HepG2 (cell line): ENCODE measurements around the gene VPS25. TPM values are rescaled to one million over a fixed set of nuclear protein-coding genes. Genes with fewer than 3 reads are reported as not detected.

Experiments used
- BHLHE40 ChIP-seq: IDR thresholded peaks from 2 replicates; pipeline ENCODE4 v1.6.1; 2011; ENCODE audit warnings: low read length, improper control_type of control experiment
- FOXA1 ChIP-seq, 2 experiments: fragments of 450-650 bp in 1 of 2; sonication (generic) in 1 of 2; formaldehyde crosslinking in 1 of 2; IDR thresholded peaks; 2 replicates each; pipeline versions ENCODE4 v1.4.0 to v1.6.1; 2016 to 2020; ENCODE audit warnings: missing genetic modification reagents in 1 of 2
- GATAD1 ChIP-seq: IDR thresholded peaks from 2 replicates; pipeline ENCODE4 v1.6.1; 2016; ENCODE audit warnings: missing genetic modification reagents, missing compliant biosample characterization
- HOXA5 ChIP-seq: sonication (generic); formaldehyde crosslinking; IDR thresholded peaks from 2 replicates; pipeline ENCODE4 v1.4.0; 2020; ENCODE audit warnings: missing genetic modification reagents
- MTA3 ChIP-seq: sonication (generic); formaldehyde crosslinking; IDR thresholded peaks from 2 replicates; pipeline ENCODE4 v1.4.0; 2020; ENCODE audit warnings: missing genetic modification reagents
- NCOA2 ChIP-seq: sonication (generic); formaldehyde crosslinking; IDR thresholded peaks from 2 replicates; pipeline ENCODE4 v1.8.0; 2022; ENCODE audit warnings: inconsistent platforms
- PCBP1 ChIP-seq: fragments of 200-400 bp; formaldehyde crosslinking; IDR thresholded peaks from 2 replicates; pipeline ENCODE4 v1.6.1; 2017; ENCODE audit warnings: mild to moderate bottlenecking, low read depth, low read length, borderline replicate concordance
- RELA ChIP-seq: sonication (generic); formaldehyde crosslinking; IDR thresholded peaks from 2 replicates; pipeline ENCODE4 v1.4.0; 2020; ENCODE audit warnings: missing genetic modification reagents
- SMARCC2 ChIP-seq: fragments of 450-650 bp; IDR thresholded peaks from 2 replicates; pipeline ENCODE4 v1.6.1; 2017; ENCODE audit warnings: antibody characterized with exemption, mild to moderate bottlenecking
- WIZ ChIP-seq: sonication (generic); formaldehyde crosslinking; IDR thresholded peaks from 2 replicates; pipeline ENCODE4 v1.5.1; 2020; ENCODE audit warnings: mild to moderate bottlenecking, missing genetic modification reagents
- ZBTB21 ChIP-seq: sonication (generic); formaldehyde crosslinking; IDR thresholded peaks from 2 replicates; pipeline ENCODE4 v1.4.0; 2020; ENCODE audit warnings: missing genetic modification reagents
- ZNF678 ChIP-seq: sonication (generic); formaldehyde crosslinking; IDR thresholded peaks from 2 replicates; pipeline ENCODE4 v1.4.0; 2020; ENCODE audit warnings: mild to moderate bottlenecking, missing genetic modification reagents
- ZNF746 ChIP-seq: sonication (generic); formaldehyde crosslinking; IDR thresholded peaks from 2 replicates; pipeline ENCODE4 v1.8.0; 2022; ENCODE audit warnings: mild to moderate bottlenecking, missing genetic modification reagents
- ZNF883 ChIP-seq: sonication (generic); formaldehyde crosslinking; IDR thresholded peaks from 2 replicates; pipeline ENCODE4 v1.5.1; 2020; ENCODE audit warnings: mild to moderate bottlenecking, missing genetic modification reagents; ENCODE audit errors: not compliant biosample characterization
- polyA plus RNA-seq, 8 experiments: library from polyadenylated mRNA; depleted of rRNA in 3 of 8; stranded (reverse) in 7 of 8; unstranded in 1 of 8; fragments of >200 nt; fragmentation: Illumina TruSeq in 4 of 8; extraction: Trizol in 4 of 8; gene quantifications; 2 replicates each; pipeline versions ENCODE4 v1.2.1 to v1.2.3, GENCODE V29; 2011 to 2016; ENCODE audit warnings: low read depth in 4 of 8, missing spikeins in 1 of 8, mixed read lengths in 1 of 8; ENCODE audit not compliant: insufficient read depth in 1 of 8
- total RNA-seq, 5 experiments: library from RNA; depleted of rRNA; stranded (reverse); fragments of >200 nt; fragmentation: Illumina TruSeq; extraction: Trizol; gene quantifications; 2 replicates each; pipeline ENCODE4 v1.2.3, GENCODE V29; 2016; ENCODE audit warnings: low read depth in 1 of 5
- TF ChIP-seq, protein P1 (sequence below): sonication (generic); formaldehyde crosslinking; IDR thresholded peaks from 2 replicates; pipeline ENCODE4 v1.8.1; 2023; ENCODE audit warnings: mild to moderate bottlenecking, inconsistent platforms, moderate library complexity, missing genetic modification reagents, borderline replicate concordance
- TF ChIP-seq, protein P2 (sequence below): IDR thresholded peaks from 2 replicates; pipeline ENCODE4 v1.6.1; 2012; ENCODE audit warnings: low read length, improper control_type of control experiment
- TF ChIP-seq, protein P3 (sequence below): sonication (generic); formaldehyde crosslinking; IDR thresholded peaks from 2 replicates; pipeline ENCODE4 v1.4.0; 2020; ENCODE audit warnings: missing genetic modification reagents
- TF ChIP-seq, protein P4 (sequence below): sonication (generic); formaldehyde crosslinking; IDR thresholded peaks from 2 replicates; pipeline ENCODE4 v1.5.0; 2020; ENCODE audit warnings: missing genetic modification reagents

Gene VPS25
- total and polyA plus RNA-seq, 2 of the 13 experiments (the other 11 are each of a cell fraction or from before 2014, with no cell fraction given), result 161 to 249 TPM

DNA sequence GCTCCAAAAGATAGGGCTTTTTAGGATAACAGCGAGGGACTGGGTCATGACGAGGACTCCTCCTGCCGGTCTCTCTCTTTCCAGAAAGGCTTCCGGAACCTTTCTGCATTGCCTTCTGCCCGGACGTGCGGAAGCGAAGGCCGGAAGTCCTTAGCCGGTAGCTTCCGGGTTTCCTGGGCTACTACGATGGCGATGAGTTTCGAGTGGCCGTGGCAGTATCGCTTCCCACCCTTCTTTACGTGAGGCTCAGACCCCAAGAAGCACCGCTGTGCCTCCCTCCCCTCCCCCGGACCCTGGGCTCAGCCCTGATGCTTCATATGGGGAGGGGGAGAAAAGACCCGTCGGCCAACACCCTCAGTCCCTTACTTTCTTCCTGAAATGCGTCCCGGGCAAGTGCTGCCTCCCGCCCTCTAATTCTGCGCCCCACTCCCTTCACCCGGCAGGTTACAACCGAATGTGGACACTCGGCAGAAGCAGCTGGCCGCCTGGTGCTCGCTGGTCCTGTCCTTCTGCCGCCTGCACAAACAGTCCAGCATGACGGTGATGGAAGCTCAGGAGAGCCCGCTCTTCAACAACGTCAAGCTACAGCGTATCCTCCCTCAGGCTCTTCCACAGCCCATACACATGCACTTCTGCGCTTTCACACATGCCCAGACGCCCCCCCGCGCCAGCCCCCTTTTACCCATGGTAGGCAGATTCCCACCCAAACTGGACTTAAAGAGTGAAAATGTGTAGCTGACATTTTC lies at the start of gene VPS25 (continued):
- TF ChIP-seq, protein P1, sequence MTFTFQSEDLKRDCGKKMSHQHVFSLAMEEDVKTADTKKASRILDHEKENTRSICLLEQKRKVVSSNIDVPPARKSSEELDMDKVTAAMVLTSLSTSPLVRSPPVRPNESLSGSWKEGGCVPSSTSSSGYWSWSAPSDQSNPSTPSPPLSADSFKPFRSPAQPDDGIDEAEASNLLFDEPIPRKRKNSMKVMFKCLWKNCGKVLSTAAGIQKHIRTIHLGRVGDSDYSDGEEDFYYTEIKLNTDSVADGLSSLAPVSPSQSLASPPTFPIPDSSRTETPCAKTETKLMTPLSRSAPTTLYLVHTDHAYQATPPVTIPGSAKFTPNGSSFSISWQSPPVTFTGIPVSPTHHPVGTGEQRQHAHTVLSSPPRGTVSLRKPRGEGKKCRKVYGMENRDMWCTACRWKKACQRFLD (CRISPR knock-in tag), result peak; percentile 87; the same call in 1 of the 2 replicates
- TF ChIP-seq MTA3 (CRISPR knock-in tag), result no peak
- TF ChIP-seq BHLHE40, result peak; percentile 22; the same call in 1 of the 2 replicates
- 0 out of 2 replicates have a peak, but pooled peaks have one; percentile 80 for TF ChIP-seq RELA (CRISPR knock-in tag)
- TF ChIP-seq, protein P2, sequence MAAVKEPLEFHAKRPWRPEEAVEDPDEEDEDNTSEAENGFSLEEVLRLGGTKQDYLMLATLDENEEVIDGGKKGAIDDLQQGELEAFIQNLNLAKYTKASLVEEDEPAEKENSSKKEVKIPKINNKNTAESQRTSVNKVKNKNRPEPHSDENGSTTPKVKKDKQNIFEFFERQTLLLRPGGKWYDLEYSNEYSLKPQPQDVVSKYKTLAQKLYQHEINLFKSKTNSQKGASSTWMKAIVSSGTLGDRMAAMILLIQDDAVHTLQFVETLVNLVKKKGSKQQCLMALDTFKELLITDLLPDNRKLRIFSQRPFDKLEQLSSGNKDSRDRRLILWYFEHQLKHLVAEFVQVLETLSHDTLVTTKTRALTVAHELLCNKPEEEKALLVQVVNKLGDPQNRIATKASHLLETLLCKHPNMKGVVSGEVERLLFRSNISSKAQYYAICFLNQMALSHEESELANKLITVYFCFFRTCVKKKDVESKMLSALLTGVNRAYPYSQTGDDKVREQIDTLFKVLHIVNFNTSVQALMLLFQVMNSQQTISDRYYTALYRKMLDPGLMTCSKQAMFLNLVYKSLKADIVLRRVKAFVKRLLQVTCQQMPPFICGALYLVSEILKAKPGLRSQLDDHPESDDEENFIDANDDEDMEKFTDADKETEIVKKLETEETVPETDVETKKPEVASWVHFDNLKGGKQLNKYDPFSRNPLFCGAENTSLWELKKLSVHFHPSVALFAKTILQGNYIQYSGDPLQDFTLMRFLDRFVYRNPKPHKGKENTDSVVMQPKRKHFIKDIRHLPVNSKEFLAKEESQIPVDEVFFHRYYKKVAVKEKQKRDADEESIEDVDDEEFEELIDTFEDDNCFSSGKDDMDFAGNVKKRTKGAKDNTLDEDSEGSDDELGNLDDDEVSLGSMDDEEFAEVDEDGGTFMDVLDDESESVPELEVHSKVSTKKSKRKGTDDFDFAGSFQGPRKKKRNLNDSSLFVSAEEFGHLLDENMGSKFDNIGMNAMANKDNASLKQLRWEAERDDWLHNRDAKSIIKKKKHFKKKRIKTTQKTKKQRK, result no peak
- TF ChIP-seq NCOA2 (CRISPR knock-in tag), result peak; percentile 80; the same call in 1 of the 2 replicates
- TF ChIP-seq FOXA1 (IDR thresholded peaks at IDR 0.05), result no peak
- TF ChIP-seq FOXA1 (CRISPR knock-in tag; IDR thresholded peaks at IDR 0.05), result peak; percentile 35; the same call in 1 of the 2 replicates
- peak; percentile 93 for TF ChIP-seq HOXA5 (CRISPR knock-in tag)
- peak; percentile 54; the same call in 1 of the 2 replicates for TF ChIP-seq ZNF746 (CRISPR knock-in tag)
- TF ChIP-seq ZNF678 (CRISPR knock-in tag), result peak; percentile 80; the same call in 1 of the 2 replicates
- TF ChIP-seq SMARCC2, result no peak
- TF ChIP-seq, protein P3, sequence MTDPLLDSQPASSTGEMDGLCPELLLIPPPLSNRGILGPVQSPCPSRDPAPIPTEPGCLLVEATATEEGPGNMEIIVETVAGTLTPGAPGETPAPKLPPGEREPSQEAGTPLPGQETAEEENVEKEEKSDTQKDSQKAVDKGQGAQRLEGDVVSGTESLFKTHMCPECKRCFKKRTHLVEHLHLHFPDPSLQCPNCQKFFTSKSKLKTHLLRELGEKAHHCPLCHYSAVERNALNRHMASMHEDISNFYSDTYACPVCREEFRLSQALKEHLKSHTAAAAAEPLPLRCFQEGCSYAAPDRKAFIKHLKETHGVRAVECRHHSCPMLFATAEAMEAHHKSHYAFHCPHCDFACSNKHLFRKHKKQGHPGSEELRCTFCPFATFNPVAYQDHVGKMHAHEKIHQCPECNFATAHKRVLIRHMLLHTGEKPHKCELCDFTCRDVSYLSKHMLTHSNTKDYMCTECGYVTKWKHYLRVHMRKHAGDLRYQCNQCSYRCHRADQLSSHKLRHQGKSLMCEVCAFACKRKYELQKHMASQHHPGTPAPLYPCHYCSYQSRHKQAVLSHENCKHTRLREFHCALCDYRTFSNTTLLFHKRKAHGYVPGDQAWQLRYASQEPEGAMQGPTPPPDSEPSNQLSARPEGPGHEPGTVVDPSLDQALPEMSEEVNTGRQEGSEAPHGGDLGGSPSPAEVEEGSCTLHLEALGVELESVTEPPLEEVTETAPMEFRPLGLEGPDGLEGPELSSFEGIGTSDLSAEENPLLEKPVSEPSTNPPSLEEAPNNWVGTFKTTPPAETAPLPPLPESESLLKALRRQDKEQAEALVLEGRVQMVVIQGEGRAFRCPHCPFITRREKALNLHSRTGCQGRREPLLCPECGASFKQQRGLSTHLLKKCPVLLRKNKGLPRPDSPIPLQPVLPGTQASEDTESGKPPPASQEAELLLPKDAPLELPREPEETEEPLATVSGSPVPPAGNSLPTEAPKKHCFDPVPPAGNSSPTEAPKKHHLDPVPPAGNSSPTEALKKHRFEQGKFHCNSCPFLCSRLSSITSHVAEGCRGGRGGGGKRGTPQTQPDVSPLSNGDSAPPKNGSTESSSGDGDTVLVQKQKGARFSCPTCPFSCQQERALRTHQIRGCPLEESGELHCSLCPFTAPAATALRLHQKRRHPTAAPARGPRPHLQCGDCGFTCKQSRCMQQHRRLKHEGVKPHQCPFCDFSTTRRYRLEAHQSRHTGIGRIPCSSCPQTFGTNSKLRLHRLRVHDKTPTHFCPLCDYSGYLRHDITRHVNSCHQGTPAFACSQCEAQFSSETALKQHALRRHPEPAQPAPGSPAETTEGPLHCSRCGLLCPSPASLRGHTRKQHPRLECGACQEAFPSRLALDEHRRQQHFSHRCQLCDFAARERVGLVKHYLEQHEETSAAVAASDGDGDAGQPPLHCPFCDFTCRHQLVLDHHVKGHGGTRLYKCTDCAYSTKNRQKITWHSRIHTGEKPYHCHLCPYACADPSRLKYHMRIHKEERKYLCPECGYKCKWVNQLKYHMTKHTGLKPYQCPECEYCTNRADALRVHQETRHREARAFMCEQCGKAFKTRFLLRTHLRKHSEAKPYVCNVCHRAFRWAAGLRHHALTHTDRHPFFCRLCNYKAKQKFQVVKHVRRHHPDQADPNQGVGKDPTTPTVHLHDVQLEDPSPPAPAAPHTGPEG (CRISPR knock-in tag), result peak; percentile 88
- TF ChIP-seq, protein P4, sequence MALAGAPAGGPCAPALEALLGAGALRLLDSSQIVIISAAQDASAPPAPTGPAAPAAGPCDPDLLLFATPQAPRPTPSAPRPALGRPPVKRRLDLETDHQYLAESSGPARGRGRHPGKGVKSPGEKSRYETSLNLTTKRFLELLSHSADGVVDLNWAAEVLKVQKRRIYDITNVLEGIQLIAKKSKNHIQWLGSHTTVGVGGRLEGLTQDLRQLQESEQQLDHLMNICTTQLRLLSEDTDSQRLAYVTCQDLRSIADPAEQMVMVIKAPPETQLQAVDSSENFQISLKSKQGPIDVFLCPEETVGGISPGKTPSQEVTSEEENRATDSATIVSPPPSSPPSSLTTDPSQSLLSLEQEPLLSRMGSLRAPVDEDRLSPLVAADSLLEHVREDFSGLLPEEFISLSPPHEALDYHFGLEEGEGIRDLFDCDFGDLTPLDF (CRISPR knock-in tag), result peak; percentile 77
- peak; percentile 99 for TF ChIP-seq GATAD1 (CRISPR knock-in tag)
- TF ChIP-seq WIZ (CRISPR knock-in tag), result no peak
- peak; percentile 95 for TF ChIP-seq ZNF883
- peak; percentile 83; the same call in 1 of the 2 replicates for TF ChIP-seq PCBP1
- TF ChIP-seq ZBTB21 (CRISPR knock-in tag), result peak; percentile 75; the same call in 1 of the 2 replicates
